RKO (cell line): ENCODE measurements around the gene STIMATE.

Experiments
- DNase-seq: peaks from one replicate; pipeline ENCODE4 v3.0.0-alpha.2; 2016; ENCODE audit warnings: low spot score

The STIMATE gene

DNA sequence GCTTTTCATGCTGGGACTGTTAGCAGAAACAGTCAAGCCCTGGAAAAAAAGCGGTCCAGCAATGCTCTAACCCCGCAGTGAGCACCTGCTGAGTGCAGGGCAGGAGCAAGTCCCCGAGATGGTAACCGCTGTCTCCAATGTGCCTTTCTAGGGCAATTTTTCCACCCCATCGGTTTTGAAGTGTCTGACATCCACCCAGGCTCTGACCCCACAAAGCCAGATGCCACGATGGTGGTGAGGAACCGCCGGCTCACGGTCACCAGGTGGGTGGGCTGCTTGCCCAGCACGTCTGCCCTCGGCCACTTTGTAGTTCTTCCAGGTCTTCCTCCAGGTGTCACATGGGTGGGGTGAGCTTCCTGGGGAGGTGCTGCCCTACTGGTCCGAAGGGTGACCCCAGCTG is 106.0 kb downstream of the STIMATE start:
- DNase-seq, result no peak

- DNase-seq, result no peak
These were observed 106.6 kb downstream of the STIMATE start for GRCh38 chr3:52790741-52791140.

- DNase-seq, result no peak
These were observed 107.0 kb downstream of the STIMATE start for GRCh38 chr3:52790337-52790736.

- DNase-seq, result no peak
These were observed 107.7 kb downstream of the STIMATE start for GRCh38 chr3:52789746-52790040.

- no peak for DNase-seq
These were observed 108.2 kb downstream of the STIMATE start for GRCh38 chr3:52788890-52789745.

DNA sequence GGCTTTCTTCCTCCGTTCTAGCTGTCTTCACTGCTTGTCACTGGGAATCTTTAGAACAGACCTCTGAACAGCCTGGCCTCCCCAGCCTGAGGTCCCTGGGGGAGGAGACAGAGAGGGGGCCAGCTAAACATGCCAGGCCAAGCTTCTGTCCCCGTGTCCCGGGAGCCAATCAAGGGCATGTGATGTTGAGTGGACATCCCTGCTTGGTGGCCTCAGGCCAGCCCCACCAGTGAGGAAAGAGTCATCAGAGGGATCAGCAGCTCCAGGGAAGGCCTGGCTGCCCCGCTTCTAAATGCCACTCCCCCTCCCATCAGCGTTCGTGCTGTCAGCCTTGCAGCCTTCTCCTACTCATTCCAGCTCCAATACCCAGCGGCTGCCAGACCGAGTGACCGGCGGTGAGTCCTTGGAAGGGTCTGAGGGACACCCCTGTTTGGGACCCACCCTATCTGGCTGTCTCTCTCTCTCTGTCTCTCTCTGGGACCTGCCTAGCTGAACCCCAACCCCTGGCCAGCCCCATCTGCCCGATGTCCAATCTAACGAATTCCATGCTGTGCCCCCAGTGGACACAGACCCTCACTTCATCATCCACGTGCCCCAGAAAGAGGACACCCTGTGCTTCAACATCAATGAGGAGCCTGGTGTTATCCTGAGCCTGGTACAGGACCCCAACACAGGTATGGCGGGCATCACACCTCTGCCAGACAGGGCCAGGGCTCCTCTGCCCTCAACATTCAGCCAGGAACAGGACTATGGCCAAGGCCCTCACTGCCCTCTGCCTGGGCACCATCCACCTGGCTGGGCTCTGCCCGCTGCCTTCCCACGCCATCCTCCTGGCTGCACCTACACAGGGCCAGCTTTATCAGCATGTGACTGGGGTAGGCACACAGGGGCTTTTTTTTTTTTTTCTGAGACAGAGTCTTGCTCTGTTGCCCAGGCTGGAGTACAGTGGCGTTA is 109.4 kb downstream of the STIMATE start:
- DNase-seq, result no peak

- no peak for DNase-seq
These were observed 110.1 kb downstream of the STIMATE start for GRCh38 chr3:52787246-52787645.
